Measurements from ENCODE around the gene GAS2L3.

DNA sequence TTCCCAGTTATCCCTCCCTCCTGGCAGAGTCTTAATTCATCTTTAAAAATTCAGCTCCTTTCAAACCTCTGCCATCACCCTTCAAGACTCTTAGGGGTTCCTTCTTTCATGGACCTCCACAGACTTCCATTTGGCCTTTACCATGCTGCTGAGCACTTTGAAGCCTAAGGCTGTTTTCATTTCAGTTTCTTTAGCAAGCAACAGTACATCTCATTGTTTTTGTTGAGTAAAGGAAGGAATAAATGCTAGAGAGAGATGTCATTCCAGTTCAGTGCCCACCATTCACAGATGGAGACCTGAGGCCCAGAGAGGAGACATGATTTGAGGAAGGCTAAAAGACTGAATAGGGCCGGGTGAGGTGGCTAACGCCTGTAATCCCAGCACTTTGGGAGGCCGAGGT lies 1.3 kb upstream of the GAS2L3 start:
- TF ChIP-seq, protein P1, sequence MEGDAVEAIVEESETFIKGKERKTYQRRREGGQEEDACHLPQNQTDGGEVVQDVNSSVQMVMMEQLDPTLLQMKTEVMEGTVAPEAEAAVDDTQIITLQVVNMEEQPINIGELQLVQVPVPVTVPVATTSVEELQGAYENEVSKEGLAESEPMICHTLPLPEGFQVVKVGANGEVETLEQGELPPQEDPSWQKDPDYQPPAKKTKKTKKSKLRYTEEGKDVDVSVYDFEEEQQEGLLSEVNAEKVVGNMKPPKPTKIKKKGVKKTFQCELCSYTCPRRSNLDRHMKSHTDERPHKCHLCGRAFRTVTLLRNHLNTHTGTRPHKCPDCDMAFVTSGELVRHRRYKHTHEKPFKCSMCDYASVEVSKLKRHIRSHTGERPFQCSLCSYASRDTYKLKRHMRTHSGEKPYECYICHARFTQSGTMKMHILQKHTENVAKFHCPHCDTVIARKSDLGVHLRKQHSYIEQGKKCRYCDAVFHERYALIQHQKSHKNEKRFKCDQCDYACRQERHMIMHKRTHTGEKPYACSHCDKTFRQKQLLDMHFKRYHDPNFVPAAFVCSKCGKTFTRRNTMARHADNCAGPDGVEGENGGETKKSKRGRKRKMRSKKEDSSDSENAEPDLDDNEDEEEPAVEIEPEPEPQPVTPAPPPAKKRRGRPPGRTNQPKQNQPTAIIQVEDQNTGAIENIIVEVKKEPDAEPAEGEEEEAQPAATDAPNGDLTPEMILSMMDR (IDR thresholded peaks at IDR 0.05; ENCODE audit: insufficient read depth, low read depth, low read length): no peak
- no peak for TF ChIP-seq EZH2 (IDR thresholded peaks at IDR 0.05; ENCODE audit: insufficient read depth, low read length)
